ENCODE measurements around the gene ANP32B.

DNA sequence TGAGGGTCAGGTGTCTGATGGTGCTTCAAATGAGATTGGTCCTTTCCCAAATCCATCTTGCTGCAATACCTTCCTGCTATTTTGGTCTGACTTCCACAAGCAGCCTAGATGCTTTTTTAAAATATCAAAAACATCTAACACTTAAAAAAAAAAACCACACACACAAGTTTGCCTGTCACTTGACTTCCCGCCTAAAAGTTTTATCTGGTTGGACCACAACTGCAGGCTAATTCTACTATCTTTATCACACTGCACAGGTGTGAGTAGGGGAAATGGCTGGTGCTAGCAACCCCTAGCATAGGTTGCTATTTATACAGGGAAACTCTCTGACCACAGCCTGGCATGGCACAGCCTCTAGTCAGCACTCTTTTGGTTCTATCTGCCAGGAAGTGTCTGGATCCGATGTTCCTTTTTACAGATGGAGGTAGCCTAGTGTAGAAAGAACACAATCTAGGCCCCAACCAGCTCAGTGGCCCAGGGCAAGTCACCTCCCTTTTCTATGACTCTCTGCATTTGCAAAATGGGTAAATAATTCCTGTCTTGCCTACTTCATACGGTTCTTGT is 45.0 kb upstream of the ANP32B start, which contains the start of gene HEMGN:
- TF ChIP-seq, protein P1, sequence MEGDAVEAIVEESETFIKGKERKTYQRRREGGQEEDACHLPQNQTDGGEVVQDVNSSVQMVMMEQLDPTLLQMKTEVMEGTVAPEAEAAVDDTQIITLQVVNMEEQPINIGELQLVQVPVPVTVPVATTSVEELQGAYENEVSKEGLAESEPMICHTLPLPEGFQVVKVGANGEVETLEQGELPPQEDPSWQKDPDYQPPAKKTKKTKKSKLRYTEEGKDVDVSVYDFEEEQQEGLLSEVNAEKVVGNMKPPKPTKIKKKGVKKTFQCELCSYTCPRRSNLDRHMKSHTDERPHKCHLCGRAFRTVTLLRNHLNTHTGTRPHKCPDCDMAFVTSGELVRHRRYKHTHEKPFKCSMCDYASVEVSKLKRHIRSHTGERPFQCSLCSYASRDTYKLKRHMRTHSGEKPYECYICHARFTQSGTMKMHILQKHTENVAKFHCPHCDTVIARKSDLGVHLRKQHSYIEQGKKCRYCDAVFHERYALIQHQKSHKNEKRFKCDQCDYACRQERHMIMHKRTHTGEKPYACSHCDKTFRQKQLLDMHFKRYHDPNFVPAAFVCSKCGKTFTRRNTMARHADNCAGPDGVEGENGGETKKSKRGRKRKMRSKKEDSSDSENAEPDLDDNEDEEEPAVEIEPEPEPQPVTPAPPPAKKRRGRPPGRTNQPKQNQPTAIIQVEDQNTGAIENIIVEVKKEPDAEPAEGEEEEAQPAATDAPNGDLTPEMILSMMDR (optimal IDR thresholded peaks at IDR 0.05 in 1 of 3, IDR thresholded peaks at IDR 0.05 in 1 of 3, conservative IDR thresholded peaks at IDR 0.05 in 1 of 3; ENCODE audit: extremely low read depth in 1 of 3, insufficient read depth in 2 of 3, low read length in 3 of 3) = no peak
- TF ChIP-seq EZH2 (IDR thresholded peaks at IDR 0.05; ENCODE audit: low read length) = no peak
